ENCODE measurements around the gene MAST4. TPM values are rescaled to one million over a fixed set of nuclear protein-coding genes. Genes with fewer than 3 reads are reported as not detected.

MAST4 gene
- total RNA-seq, 1 donor from 2014 or later = 56.9 TPM

GRCh38 chr5:67195406-67196275 is 599.4 kb downstream of the MAST4 start:
- intact Hi-C loops (cut with DNase I) = no loop called here
- no peak overlapping the region for H3K27ac ChIP-seq
- peak overlapping the region; percentile 25 for H3K4me3 ChIP-seq
- no peaks in the 10 kb centered on the region for H3K9me3 ChIP-seq
- no peaks in the 10 kb centered on the region for H3K36me3 ChIP-seq
- no peak for TF ChIP-seq CTCF (IDR thresholded peaks at IDR 0.05)
- DNase-seq (no peak), ATAC-seq (no peak)
- H3K27me3 ChIP-seq (ENCODE audit: low read depth) = no peaks in the 10 kb centered on the region
- peaks cover 27% of the 10 kb centered on the region for H3K4me1 ChIP-seq

- Histone ChIP-seq H3K36me3 (no peaks in the 10 kb centered on the region), H3K27ac (no peak within 1 kb of the TSS), H3K9me3 (no peaks in the 10 kb centered on the region), H3K27me3 (ENCODE audit: low read depth) (no peaks in the 10 kb centered on the region), H3K4me3 (peak within 1 kb of the TSS; percentile 25), H3K4me1 (peaks cover 27% of the 10 kb centered on the region)
- ATAC-seq (no peak), DNase-seq (no peak)
- intact Hi-C loops (cut with DNase I) = no loop called here
- TF ChIP-seq CTCF (IDR thresholded peaks at IDR 0.05) = no peak
Observed at GRCh38 chr5:67196537-67197059, 600.4 kb downstream of the MAST4 start, which contains the start of gene CD180. TSS of gene CD180 (minus strand) at chr5:67196799. CDS start at chr5:67196641, 158 bp downstream.

- ATAC-seq (no peak), DNase-seq (no peak)
- Histone ChIP-seq H3K9me3 (no peaks in the 10 kb centered on the region), H3K4me3 (no peak overlapping the region), H3K36me3 (no peaks in the 10 kb centered on the region), H3K27ac (no peak overlapping the region), H3K4me1 (peaks cover 31% of the 10 kb centered on the region), H3K27me3 (ENCODE audit: low read depth) (no peaks in the 10 kb centered on the region)
- TF ChIP-seq CTCF (IDR thresholded peaks at IDR 0.05) = no peak
- intact Hi-C loops (cut with DNase I) = no loop called here
Observed at GRCh38 chr5:67197536-67197935, 601.3 kb downstream of the MAST4 start.

- no peaks in the 10 kb centered on the region for H3K9me3 ChIP-seq
- DNase-seq (no peak), ATAC-seq (no peak)
- intact Hi-C loops (cut with DNase I) = no loop called here
- H3K36me3 ChIP-seq = no peaks in the 10 kb centered on the region
- no peak overlapping the region for H3K4me3 ChIP-seq
- H3K27ac ChIP-seq = no peak overlapping the region
- TF ChIP-seq CTCF (IDR thresholded peaks at IDR 0.05) = no peak
- no peaks in the 10 kb centered on the region for H3K27me3 ChIP-seq (ENCODE audit: low read depth)
- H3K4me1 ChIP-seq = peaks cover 30% of the 10 kb centered on the region
Observed at GRCh38 chr5:67198917-67199316, 602.7 kb downstream of the MAST4 start.

GRCh38 chr5:67199859-67200258 is 603.7 kb downstream of the MAST4 start:
- intact Hi-C loops (cut with DNase I) = no loop called here
- no peak for TF ChIP-seq CTCF (IDR thresholded peaks at IDR 0.05)
- ATAC-seq = no peak

More at GRCh38 chr5:67199859-67200258, 603.7 kb downstream of the MAST4 start:
- peaks cover 36% of the 10 kb centered on the region for H3K4me1 ChIP-seq
- H3K27ac ChIP-seq = no peak overlapping the region
- no peaks in the 10 kb centered on the region for H3K27me3 ChIP-seq (ENCODE audit: low read depth)
- no peak for DNase-seq
- H3K4me3 ChIP-seq = no peak overlapping the region
- no peaks in the 10 kb centered on the region for H3K36me3 ChIP-seq
- H3K9me3 ChIP-seq = no peaks in the 10 kb centered on the region
